BLaER1 treated with 17β-estradiol and CSF1 and Interleukin-3, amounts not matched to agents 10 nM and 100 nM (cell line): Measurements from ENCODE around the gene WFIKKN1.
"Not testable (repeated sequence)": the region's sequence is repeated elsewhere in the genome, so short reads cannot be mapped to it uniquely, and the experiment has no call there.

Experiments
- H3K27ac ChIP-seq, 11 experiments: shearing (Covaris generic); formaldehyde crosslinking; 2 replicates each; pipeline ENCODE4 v1.8.1; 2022
- H3K27me3 ChIP-seq, 11 experiments: shearing (Covaris generic); formaldehyde crosslinking; 2 replicates each; pipeline ENCODE4 v1.8.1; 2022
- H3K36me3 ChIP-seq, 11 experiments: shearing (Covaris generic); formaldehyde crosslinking; 2 replicates each; pipeline ENCODE4 v1.8.1; 2022
- H3K4me1 ChIP-seq, 10 experiments: shearing (Covaris generic); formaldehyde crosslinking; 2 replicates each; pipeline ENCODE4 v1.8.1; 2022
- H3K4me2 ChIP-seq, 11 experiments: shearing (Covaris generic); formaldehyde crosslinking; 2 replicates each; pipeline ENCODE4 v1.8.1; 2022
- H3K4me3 ChIP-seq, 10 experiments: shearing (Covaris generic); formaldehyde crosslinking; 2 replicates each; pipeline ENCODE4 v1.8.1; 2022
- H3K9ac ChIP-seq, 11 experiments: shearing (Covaris generic); formaldehyde crosslinking; 2 replicates each; pipeline ENCODE4 v1.8.1; 2022
- H3K9me3 ChIP-seq, 11 experiments: shearing (Covaris generic); formaldehyde crosslinking; replicated peaks in 1 of 11; 2 replicates each; pipeline ENCODE4 v1.8.1; 2022
- H4K20me1 ChIP-seq, 11 experiments: shearing (Covaris generic); formaldehyde crosslinking; 2 replicates each; pipeline ENCODE4 v1.8.1; 2022
- Cebpa-rat ChIP-seq, 11 experiments: shearing (Covaris generic); IDR thresholded peaks; 2 replicates each; pipeline ENCODE4 v1.8.1; 2022

The WFIKKN1 gene

DNA sequence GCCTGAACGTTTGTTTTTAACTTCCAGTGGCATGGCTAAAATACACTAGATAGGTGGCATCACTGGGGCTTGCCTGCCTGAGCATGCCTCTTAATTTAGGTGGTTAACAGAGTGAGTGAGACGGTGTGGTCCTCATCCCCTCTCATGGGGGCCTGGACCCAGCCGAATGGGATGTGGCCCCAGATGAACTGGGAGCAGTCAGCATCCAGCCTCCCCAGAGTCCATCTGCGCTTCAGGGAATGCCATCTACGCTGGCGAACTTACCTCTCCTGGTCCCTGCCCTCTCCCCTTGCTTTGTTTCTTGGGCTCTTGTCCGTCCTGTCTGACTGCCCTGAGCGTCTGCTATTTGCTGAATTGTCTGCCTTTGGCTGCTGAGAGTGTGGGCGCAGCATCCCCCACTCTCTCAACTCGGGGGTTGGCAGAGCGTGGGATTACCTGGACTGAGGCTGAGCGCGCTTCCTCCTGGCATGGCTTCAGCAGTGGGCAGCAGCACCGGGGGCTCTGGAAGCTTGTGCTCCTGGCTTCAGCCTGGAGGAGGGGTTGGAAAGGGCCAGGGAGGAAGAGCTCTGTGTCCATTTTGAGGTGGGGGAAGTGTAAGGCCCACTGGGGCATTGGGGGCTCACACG is 38.8 kb upstream of the WFIKKN1 start:
- H3K4me3 ChIP-seq: peak overlapping the region in 7 of 10 experiments; percentile 31 to 97 (median 90); a peak in 10 of 20 replicates
- H3K27ac ChIP-seq: peak overlapping the region in 9 of 11 experiments; percentile 52 to 99 (median 84); a peak in 18 of 22 replicates
- peaks cover 0 to 30% (median 8%) of the 10 kb centered on the region in 11 experiments; a peak in 10 of 22 replicates for H3K36me3 ChIP-seq
- H3K27me3 ChIP-seq: no peaks in the 10 kb centered on the region
- TF ChIP-seq Cebpa-rat (IDR thresholded peaks at IDR 0.05): no peak
- H3K9me3 ChIP-seq: no peaks in the 10 kb centered on the region
- peaks cover 74 to 80% (median 79%) of the 10 kb centered on the region in 10 experiments for H3K4me1 ChIP-seq
- peak overlapping the region; percentile 28 to 98 (median 73); a peak in 20 of 22 replicates for H3K9ac ChIP-seq
- H3K4me2 ChIP-seq: peak overlapping the region; percentile 89 to 100 (median 99)
- peaks cover 28 to 85% (median 63%) of the 10 kb centered on the region in 11 experiments; a peak in 19 of 22 replicates for H4K20me1 ChIP-seq

DNA sequence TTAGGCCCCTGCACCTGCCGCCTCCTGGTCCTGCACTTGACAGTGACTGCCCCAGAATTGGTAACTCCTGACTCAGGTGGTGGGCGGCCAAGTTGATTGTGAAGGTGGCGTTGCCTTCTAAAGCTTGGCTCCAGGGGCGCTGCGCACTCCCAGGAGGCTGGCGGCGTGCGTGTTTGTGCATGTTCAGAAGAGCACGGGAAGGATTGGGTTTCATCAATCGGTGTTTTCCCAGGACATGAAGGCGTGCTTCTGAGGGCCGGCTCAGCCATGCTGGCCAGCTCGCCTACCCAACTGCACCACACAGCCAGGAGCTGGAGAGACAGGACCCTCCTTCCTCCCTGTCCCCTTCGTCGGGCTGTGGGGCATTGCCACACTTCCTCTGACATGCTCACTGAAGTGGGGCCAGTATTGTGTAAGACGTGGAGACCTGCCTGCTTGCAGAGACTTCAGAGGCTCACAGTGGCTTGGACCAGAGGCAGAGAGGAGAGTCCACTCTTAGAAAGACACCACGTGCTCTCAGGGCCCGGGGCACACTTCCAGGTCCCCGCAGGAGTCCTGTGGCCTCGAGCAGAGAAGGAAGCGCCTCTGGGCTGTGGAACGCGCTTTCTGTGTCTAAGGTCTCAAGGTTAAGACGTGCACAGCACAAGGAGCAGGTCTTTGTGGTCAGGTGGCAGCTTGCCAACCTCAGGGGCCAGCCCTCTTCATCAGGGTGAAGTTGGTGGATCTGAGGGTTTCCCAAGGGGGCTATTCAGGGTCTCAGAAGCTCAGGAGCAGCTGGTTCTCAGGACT is 38.1 kb upstream of the WFIKKN1 start:
- H3K4me1 ChIP-seq: peaks cover 67 to 74% (median 72%) of the 10 kb centered on the region in 10 experiments
- H3K27me3 ChIP-seq: no peaks in the 10 kb centered on the region
- peaks cover 0 to 37% (median 8%) of the 10 kb centered on the region in 11 experiments; a peak in 10 of 22 replicates for H3K36me3 ChIP-seq
- peaks cover 25 to 83% (median 62%) of the 10 kb centered on the region in 11 experiments; a peak in 19 of 22 replicates for H4K20me1 ChIP-seq
- TF ChIP-seq Cebpa-rat (IDR thresholded peaks at IDR 0.05): peak in 9 of 11 experiments; percentile 73 to 95 (median 89); a peak in 18 of 22 replicates
- H3K4me2 ChIP-seq: peak overlapping the region; percentile 89 to 100 (median 99)
- peak overlapping the region; percentile 28 to 98 (median 73); a peak in 21 of 22 replicates for H3K9ac ChIP-seq
- H3K4me3 ChIP-seq: peak overlapping the region in 7 of 10 experiments; percentile 31 to 97 (median 42); a peak in 12 of 20 replicates
- H3K27ac ChIP-seq: peak overlapping the region in 10 of 11 experiments; percentile 14 to 99 (median 84); a peak in 18 of 22 replicates
- H3K9me3 ChIP-seq: no peaks in the 10 kb centered on the region

DNA sequence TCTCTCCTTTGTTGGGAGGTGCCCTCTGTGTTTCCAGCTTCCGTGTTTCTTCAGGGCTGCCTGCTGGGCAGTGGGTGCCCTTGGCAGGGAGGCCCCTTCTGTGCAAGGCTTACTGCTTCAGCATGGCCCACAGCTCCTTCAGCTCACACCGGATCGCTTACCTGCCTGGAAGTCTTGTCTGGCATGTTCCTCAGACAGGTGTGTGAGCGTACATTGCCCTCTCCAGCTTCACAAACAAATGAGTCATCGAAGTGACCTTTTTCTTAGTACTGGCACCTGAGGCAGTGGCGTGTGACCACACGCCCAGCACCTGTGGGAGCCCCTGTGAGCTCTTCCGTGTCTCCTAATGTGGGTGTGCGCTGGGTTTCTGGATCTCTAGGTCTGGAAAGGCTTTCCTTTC is 37.4 kb upstream of the WFIKKN1 start:
- Histone ChIP-seq H3K4me2 (peak overlapping the region; percentile 89 to 100 (median 99)), H3K27me3 (no peaks in the 10 kb centered on the region), H3K4me3 (peak overlapping the region in 5 of 10 experiments; percentile 31 to 97 (median 90); a peak in 6 of 20 replicates), H3K9ac (peak overlapping the region; percentile 28 to 98 (median 73); a peak in 21 of 22 replicates), H3K27ac (peak overlapping the region in 10 of 11 experiments; percentile 14 to 99 (median 84); a peak in 18 of 22 replicates), H4K20me1 (peaks cover 21 to 78% (median 60%) of the 10 kb centered on the region in 11 experiments; a peak in 19 of 22 replicates), H3K4me1 (peaks cover 61 to 69% (median 66%) of the 10 kb centered on the region in 10 experiments), H3K9me3 (no peaks in the 10 kb centered on the region), H3K36me3 (peaks cover under 1 to 39% (median 8%) of the 10 kb centered on the region in 11 experiments; a peak in 15 of 22 replicates)
- TF ChIP-seq Cebpa-rat (IDR thresholded peaks at IDR 0.05): no peak

DNA sequence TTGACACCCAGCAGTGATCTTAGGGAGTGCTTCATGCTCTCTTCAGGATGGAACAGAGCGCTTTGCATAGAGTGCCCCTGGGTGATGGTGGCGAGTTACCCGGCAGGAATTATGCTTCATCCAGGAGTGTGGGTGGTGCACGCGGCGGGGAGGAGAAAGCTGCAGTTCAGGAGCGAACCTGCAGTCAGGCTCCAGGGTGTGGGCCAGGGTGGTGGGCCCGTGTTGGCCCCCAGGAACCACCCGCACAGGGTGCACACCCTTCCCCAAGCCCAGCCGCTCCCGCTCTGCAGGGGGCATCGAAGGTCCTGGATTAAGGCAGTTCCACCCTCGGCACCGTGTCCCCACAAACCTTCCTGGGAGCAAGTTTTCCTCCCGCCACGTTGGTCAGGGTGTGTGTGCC is 37.0 kb upstream of the WFIKKN1 start:
- Histone ChIP-seq H3K27ac (peak overlapping the region in 9 of 11 experiments; percentile 52 to 99 (median 84); a peak in 16 of 22 replicates), H3K9ac (peak overlapping the region; percentile 28 to 98 (median 73); a peak in 17 of 22 replicates)

DNA sequence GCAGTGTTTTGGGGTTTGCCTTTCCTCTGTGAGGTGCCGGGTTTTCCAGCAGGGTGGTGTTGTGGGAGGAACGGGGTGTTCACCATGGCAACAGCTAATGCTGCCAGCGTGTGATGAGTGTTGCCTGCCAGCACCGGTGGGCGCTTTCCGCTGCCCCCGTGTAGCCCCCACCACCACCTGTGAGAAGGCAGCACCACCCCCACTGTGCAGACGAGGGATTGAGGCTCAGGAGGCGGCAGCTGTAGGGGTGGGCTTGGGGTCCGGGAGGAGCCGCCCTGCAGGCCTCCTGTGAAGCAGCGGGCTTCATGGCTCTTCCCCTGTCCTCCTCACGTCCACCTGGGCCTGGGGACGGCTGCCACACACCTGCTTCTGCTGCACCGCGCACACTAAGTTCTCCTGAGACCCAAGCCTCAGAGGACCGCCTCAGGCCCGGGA is 35.7 kb upstream of the WFIKKN1 start:
- H3K9me3 ChIP-seq: peaks cover 0 to 9% (median 4%) of the 10 kb centered on the region in 11 experiments; a peak in 9 of 22 replicates
- no peak overlapping the region for H3K4me3 ChIP-seq
- peak overlapping the region in 2 of 11 experiments; percentile 21 to 34; a peak in 4 of 22 replicates for H3K9ac ChIP-seq
- H4K20me1 ChIP-seq: peaks cover 31 to 87% (median 67%) of the 10 kb centered on the region in 11 experiments; a peak in 20 of 22 replicates
- peak overlapping the region in 1 of 11 experiments; percentile 15; a peak in 1 of 22 replicates for H3K27ac ChIP-seq
- no peak for TF ChIP-seq Cebpa-rat (IDR thresholded peaks at IDR 0.05)
- peak overlapping the region in 9 of 11 experiments; percentile 97 to 100 (median 99); a peak in 18 of 22 replicates for H3K4me2 ChIP-seq
- H3K27me3 ChIP-seq: no peaks in the 10 kb centered on the region
- H3K36me3 ChIP-seq: peaks cover 11 to 53% (median 25%) of the 10 kb centered on the region in 11 experiments; a peak in 21 of 22 replicates
- peaks cover 61 to 69% (median 66%) of the 10 kb centered on the region in 10 experiments for H3K4me1 ChIP-seq

More for the DNA sequence above, 37.0 kb upstream of the WFIKKN1 start:
- Histone ChIP-seq H3K27me3 (no peaks in the 10 kb centered on the region), H3K4me1 (peaks cover 61 to 69% (median 66%) of the 10 kb centered on the region in 10 experiments), H3K36me3 (peaks cover 4 to 43% (median 12%) of the 10 kb centered on the region in 11 experiments; a peak in 21 of 22 replicates), H3K9me3 (peaks cover 0 to 2% (median 0%) of the 10 kb centered on the region in 11 experiments; a peak in 6 of 22 replicates), H3K4me3 (peak overlapping the region in 2 of 10 experiments; percentile 90 to 97; a peak in 2 of 20 replicates), H3K4me2 (peak overlapping the region; percentile 89 to 100 (median 99)), H4K20me1 (peaks cover 23 to 78% (median 61%) of the 10 kb centered on the region in 11 experiments; a peak in 19 of 22 replicates)
- no peak for TF ChIP-seq Cebpa-rat (IDR thresholded peaks at IDR 0.05)

DNA sequence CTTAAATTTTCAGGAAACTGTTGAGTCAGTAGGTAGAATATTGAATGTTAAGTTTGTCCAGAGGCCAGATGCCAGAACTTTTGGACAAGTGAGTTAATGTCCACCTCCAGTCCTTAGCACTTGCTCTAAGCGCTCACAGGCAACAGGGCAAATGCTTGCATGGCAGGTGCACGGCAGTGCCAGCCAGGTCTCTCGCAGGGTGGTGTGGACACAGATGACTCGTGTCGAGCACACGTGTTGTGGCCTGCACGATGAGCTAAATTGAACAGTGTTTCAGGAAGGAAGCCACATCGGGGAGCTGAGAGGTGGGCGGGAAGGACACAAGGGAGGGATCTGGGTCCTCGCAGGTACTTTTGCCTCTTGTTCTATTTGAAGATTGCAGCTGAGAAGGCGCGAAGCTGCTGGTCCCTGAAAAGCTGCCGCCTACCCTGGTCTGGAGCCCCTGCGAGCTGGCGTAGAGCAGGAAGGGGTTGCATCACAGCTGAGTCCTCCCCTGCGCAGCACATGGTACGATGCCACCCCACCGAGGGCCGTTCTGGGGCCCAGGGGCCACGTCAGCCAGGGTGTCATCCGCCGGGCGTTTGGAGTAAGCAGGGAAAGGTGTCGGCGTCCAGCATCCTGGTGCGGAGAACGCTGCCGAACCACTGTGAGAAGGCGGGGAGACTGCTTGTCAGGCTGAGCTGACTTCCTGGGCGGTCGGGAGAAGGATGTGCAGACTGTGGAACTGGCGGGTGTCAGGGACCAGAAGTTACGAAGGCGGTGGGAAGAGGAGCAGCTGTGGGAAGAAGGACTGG is 34.6 kb upstream of the WFIKKN1 start:
- Histone ChIP-seq H3K9ac (peak overlapping the region in 8 of 11 experiments; percentile 12 to 63 (median 38); a peak in 11 of 22 replicates), H4K20me1 (peaks cover 33 to 87% (median 67%) of the 10 kb centered on the region in 11 experiments; a peak in 21 of 22 replicates), H3K36me3 (peaks cover 12 to 61% (median 27%) of the 10 kb centered on the region in 11 experiments; a peak in 21 of 22 replicates), H3K4me2 (peak overlapping the region; percentile 23 to 100 (median 99)), H3K4me3 (no peak overlapping the region), H3K27ac (peak overlapping the region in 5 of 11 experiments; percentile 5 to 39 (median 18); a peak in 4 of 22 replicates), H3K27me3 (no peaks in the 10 kb centered on the region), H3K9me3 (peaks cover 0 to 9% (median 4%) of the 10 kb centered on the region in 11 experiments; a peak in 9 of 22 replicates), H3K4me1 (peaks cover 54 to 69% (median 62%) of the 10 kb centered on the region in 10 experiments)
- no peak for TF ChIP-seq Cebpa-rat (IDR thresholded peaks at IDR 0.05)

DNA sequence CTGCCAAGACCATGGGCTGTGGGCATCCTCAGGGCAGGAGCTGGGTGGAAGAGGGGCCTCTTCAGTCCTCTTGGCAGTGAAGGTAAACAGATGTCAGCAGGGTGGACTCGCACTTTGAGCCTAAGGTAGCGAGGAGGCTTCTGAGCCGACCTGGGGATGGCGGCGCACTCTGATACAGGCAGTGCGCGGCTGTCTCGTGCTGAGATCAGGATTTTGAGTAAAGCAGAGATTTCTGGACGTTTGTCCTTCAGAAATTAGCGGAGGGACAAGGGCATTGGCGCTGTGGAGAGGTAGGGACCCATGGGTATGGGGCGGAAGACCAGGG is 34.1 kb upstream of the WFIKKN1 start:
- Histone ChIP-seq H3K9me3 (peaks cover 0 to 9% (median 4%) of the 10 kb centered on the region in 11 experiments; a peak in 9 of 22 replicates), H3K4me3 (no peak overlapping the region), H3K9ac (peak overlapping the region in 5 of 11 experiments; percentile 12 to 54 (median 34); a peak in 3 of 22 replicates), H3K4me1 (peaks cover 48 to 66% (median 56%) of the 10 kb centered on the region in 10 experiments), H3K36me3 (peaks cover 13 to 65% (median 27%) of the 10 kb centered on the region in 11 experiments; a peak in 21 of 22 replicates), H3K27me3 (no peaks in the 10 kb centered on the region), H4K20me1 (peaks cover 37 to 87% (median 69%) of the 10 kb centered on the region in 11 experiments; a peak in 21 of 22 replicates), H3K27ac (peak overlapping the region in 3 of 11 experiments; percentile 5 to 39 (median 37); a peak in 3 of 22 replicates), H3K4me2 (peak overlapping the region; percentile 23 to 100 (median 99); a peak in 19 of 22 replicates)
- no peak for TF ChIP-seq Cebpa-rat (IDR thresholded peaks at IDR 0.05)

DNA sequence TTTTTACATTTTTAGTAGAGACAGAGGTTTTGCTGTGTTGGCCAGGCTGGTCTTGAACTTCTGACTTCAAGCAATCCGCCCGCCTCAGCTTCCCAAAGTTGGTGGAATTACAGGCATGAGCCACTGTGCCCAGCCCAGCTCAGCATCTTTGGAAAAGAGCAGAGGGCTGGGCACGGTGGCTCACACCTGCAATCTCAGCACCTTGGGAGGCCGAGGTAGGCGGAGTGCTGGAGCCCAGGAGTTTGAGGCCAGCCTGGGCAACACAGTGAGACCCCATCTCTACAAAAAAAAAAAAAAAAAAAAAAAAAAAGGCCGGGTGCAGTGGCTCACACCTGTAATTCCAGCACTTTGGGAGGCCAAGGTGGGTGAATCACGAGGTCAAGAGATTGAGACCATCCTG is 33.1 kb upstream of the WFIKKN1 start:
- not testable (repeated sequence) for H3K9ac ChIP-seq, H3K9me3 ChIP-seq, H3K4me2 ChIP-seq, H3K27me3 ChIP-seq, H3K27ac ChIP-seq, H3K4me3 ChIP-seq
- Histone ChIP-seq H3K36me3 (peaks cover 13 to 65% (median 27%) of the 10 kb centered on the region in 11 experiments; a peak in 21 of 22 replicates), H3K4me1 (peaks cover 39 to 56% (median 47%) of the 10 kb centered on the region in 10 experiments), H4K20me1 (peaks cover 41 to 85% (median 72%) of the 10 kb centered on the region in 11 experiments; a peak in 21 of 22 replicates)
